BLaER1 (cell line): ENCODE data around the gene KLK14.

Experiments
- H3K27ac ChIP-seq: shearing (Covaris generic); formaldehyde crosslinking; 2 replicates; pipeline ENCODE4 v1.8.1; 2022
- H3K27me3 ChIP-seq: shearing (Covaris generic); formaldehyde crosslinking; 2 replicates; pipeline ENCODE4 v1.8.1; 2022
- H3K36me3 ChIP-seq: shearing (Covaris generic); formaldehyde crosslinking; 2 replicates; pipeline ENCODE4 v1.8.1; 2022
- H3K4me1 ChIP-seq: shearing (Covaris generic); formaldehyde crosslinking; 2 replicates; pipeline ENCODE4 v1.8.1; 2022
- H3K4me2 ChIP-seq: shearing (Covaris generic); formaldehyde crosslinking; 2 replicates; pipeline ENCODE4 v1.8.1; 2022
- H3K4me3 ChIP-seq: shearing (Covaris generic); formaldehyde crosslinking; 2 replicates; pipeline ENCODE4 v1.8.1; 2022
- H3K9ac ChIP-seq: shearing (Covaris generic); formaldehyde crosslinking; 2 replicates; pipeline ENCODE4 v1.8.1; 2022
- H3K9me3 ChIP-seq: shearing (Covaris generic); formaldehyde crosslinking; 2 replicates; pipeline ENCODE4 v1.8.1; 2022
- H4K20me1 ChIP-seq: shearing (Covaris generic); formaldehyde crosslinking; 2 replicates; pipeline ENCODE4 v1.8.1; 2022
- Cebpa-rat ChIP-seq: shearing (Covaris generic); IDR thresholded peaks from 2 replicates; pipeline ENCODE4 v1.8.1; 2022

KLK14 gene

GRCh38 chr19:51123802-51124201 lies 41.1 kb upstream of the KLK14 start:
- TF ChIP-seq Cebpa-rat = no peak
- peaks cover 87% of the 10 kb centered on the region for H3K4me1 ChIP-seq
- H3K36me3 ChIP-seq = no peaks in the 10 kb centered on the region
- H3K27me3 ChIP-seq = no peaks in the 10 kb centered on the region
- H4K20me1 ChIP-seq = no peaks in the 10 kb centered on the region
- peak overlapping the region; percentile 69 for H3K27ac ChIP-seq
- H3K4me2 ChIP-seq = peak overlapping the region; percentile 96
- no peak overlapping the region for H3K4me3 ChIP-seq
- H3K9ac ChIP-seq = 0 out of 2 replicates have a peak overlapping the region, but pooled peaks have one; percentile 37
- H3K9me3 ChIP-seq = no peaks in the 10 kb centered on the region

GRCh38 chr19:51123381-51123800 lies 40.7 kb upstream of the KLK14 start:
- Histone ChIP-seq H3K27ac (peak overlapping the region; percentile 69), H3K27me3 (no peaks in the 10 kb centered on the region), H3K4me1 (peaks cover 82% of the 10 kb centered on the region), H3K36me3 (no peaks in the 10 kb centered on the region), H3K4me3 (no peak overlapping the region), H3K9me3 (no peaks in the 10 kb centered on the region), H4K20me1 (no peaks in the 10 kb centered on the region), H3K4me2 (peak overlapping the region; percentile 96), H3K9ac (0 out of 2 replicates have a peak overlapping the region, but pooled peaks have one; percentile 37)
- no peak for TF ChIP-seq Cebpa-rat

DNA sequence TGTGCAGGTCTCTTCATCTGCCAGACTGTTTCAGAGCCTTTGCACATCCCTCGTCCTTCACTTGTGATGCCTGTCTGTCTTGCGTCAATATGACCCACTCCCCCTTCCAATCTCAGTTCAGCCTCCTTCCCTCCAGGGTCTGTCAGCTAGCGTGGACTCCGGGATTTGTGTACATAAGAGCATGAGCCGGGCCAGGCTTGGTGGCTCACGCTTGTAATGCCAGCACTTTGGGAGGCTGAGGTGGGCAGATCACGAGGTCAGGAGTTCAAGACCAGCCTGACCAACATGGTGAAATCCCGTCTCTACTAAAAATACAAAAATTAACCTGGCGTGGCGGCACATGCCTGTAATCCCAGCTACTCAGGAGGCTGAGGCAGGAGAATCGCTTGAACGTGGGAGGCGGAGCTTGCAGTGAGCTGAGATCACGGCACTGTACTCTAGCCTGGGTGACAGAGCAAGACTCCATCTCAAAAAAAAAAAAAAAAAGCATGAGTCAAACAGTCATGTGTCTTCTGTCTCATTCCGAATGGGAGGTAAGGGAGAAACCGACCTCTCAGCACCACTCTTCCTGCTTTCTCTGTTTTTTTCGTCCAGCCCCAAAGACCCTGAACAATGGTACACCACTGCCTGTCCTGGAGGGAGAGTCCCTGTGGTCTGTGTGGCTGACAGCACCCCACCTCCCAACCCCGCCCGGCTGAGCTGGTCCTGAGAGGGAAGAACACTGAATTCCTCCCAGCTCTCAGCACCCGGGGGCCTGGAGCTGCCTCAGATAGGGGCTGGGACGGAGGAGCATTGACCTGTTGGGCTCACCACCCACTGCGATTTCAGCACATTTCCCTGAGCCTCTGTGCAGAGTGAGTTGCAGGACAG lies 39.7 kb upstream of the KLK14 start:
- TF ChIP-seq Cebpa-rat = no peak
- peaks cover 72% of the 10 kb centered on the region for H3K4me1 ChIP-seq
- no peaks in the 10 kb centered on the region for H3K36me3 ChIP-seq
- peak overlapping the region; percentile 69; the same call in 1 of the 2 replicates for H3K27ac ChIP-seq
- no peaks in the 10 kb centered on the region for H3K9me3 ChIP-seq
- no peak overlapping the region for H3K9ac ChIP-seq
- H4K20me1 ChIP-seq = no peaks in the 10 kb centered on the region
- H3K4me3 ChIP-seq = no peak overlapping the region
- peak overlapping the region; percentile 96 for H3K4me2 ChIP-seq
- H3K27me3 ChIP-seq = no peaks in the 10 kb centered on the region

GRCh38 chr19:51121257-51121656 lies 38.6 kb upstream of the KLK14 start:
- peaks cover 61% of the 10 kb centered on the region for H3K4me1 ChIP-seq
- H3K9me3 ChIP-seq = no peaks in the 10 kb centered on the region
- no peaks in the 10 kb centered on the region for H3K36me3 ChIP-seq
- no peak for TF ChIP-seq Cebpa-rat
- H3K4me2 ChIP-seq = peak overlapping the region; percentile 64
- H3K27ac ChIP-seq = 0 out of 2 replicates have a peak overlapping the region, but pooled peaks have one; percentile 1
- no peak overlapping the region for H3K9ac ChIP-seq
- no peaks in the 10 kb centered on the region for H4K20me1 ChIP-seq
- no peaks in the 10 kb centered on the region for H3K27me3 ChIP-seq
- H3K4me3 ChIP-seq = no peak overlapping the region

DNA sequence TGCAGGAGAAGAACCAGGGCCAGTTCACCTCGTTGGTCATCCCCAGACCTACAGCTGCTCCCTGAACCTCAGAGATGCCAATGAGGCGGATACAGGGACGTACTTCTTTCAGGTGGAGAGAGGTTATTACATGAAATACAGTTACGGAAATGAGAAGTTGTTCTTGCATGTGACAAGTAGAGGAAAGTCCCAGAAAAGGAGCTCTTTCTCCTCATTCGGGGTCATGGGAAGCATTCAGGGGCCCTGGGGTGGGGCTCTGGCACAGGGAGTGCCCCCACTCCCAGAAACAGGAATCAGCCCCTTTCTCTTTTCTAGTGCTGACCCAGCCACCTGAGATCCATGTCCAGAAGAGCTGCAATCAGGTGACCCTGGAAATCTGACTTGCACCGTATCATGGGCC lies 37.5 kb upstream of the KLK14 start:
- no peak overlapping the region for H3K4me3 ChIP-seq
- no peaks in the 10 kb centered on the region for H3K27me3 ChIP-seq
- TF ChIP-seq Cebpa-rat = no peak
- no peak overlapping the region for H3K27ac ChIP-seq
- H3K9ac ChIP-seq = no peak overlapping the region
- H3K4me1 ChIP-seq = peaks cover 50% of the 10 kb centered on the region
- H3K4me2 ChIP-seq = no peak overlapping the region
- H4K20me1 ChIP-seq = no peaks in the 10 kb centered on the region
- no peaks in the 10 kb centered on the region for H3K9me3 ChIP-seq
- no peaks in the 10 kb centered on the region for H3K36me3 ChIP-seq

DNA sequence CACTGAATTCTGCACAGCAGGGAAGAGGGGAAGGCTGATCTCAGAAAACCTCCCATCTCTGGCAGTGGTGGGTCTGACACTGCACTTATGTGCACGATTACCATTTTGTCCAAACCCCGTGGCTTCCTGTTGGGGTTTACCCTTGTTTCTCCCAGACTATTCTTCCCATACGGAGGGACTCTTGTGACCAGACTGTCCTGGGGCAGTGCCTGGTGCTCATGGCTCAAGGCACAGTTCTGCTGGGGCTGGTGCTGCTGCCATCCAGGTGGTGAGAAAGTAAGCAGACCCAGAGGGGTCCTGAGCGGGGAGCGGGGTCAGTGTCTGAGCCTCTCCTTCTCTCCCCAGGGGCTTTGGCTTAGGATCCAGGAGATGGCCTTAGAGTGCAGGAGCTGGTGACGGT lies 36.9 kb upstream of the KLK14 start:
- no peak for TF ChIP-seq Cebpa-rat
- Histone ChIP-seq H3K4me1 (peaks cover 45% of the 10 kb centered on the region), H3K9ac (0 out of 2 replicates have a peak overlapping the region, but pooled peaks have one; percentile 34), H3K27ac (no peak overlapping the region), H3K36me3 (no peaks in the 10 kb centered on the region), H3K27me3 (no peaks in the 10 kb centered on the region), H3K9me3 (no peaks in the 10 kb centered on the region), H4K20me1 (no peaks in the 10 kb centered on the region), H3K4me2 (no peak overlapping the region), H3K4me3 (no peak overlapping the region)

DNA sequence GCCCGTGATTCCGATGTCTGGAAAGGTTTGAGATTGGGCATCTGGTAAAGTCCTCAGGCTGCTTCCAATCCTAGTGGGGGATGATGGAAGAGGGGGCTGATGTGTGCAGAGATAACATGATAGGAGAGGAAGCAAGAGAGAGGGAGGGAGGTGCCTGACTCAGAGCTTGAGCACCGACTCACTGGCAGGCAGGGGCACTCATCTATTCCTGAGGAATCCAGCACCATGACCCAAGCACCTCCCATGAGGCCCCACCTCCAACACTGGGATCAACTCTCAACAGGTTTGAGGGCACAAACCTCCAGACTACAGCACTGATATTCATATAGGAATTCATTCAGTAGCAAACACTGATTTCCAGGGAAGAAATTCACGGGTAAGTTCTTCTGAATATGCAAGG lies 36.4 kb upstream of the KLK14 start:
- Histone ChIP-seq H3K4me3 (no peak overlapping the region), H4K20me1 (no peaks in the 10 kb centered on the region), H3K27ac (no peak overlapping the region), H3K9ac (no peak overlapping the region), H3K4me1 (peaks cover 40% of the 10 kb centered on the region), H3K36me3 (no peaks in the 10 kb centered on the region), H3K4me2 (no peak overlapping the region), H3K27me3 (no peaks in the 10 kb centered on the region), H3K9me3 (no peaks in the 10 kb centered on the region)
- TF ChIP-seq Cebpa-rat = no peak

- H3K9me3 ChIP-seq = no peaks in the 10 kb centered on the region
- H3K36me3 ChIP-seq = no peaks in the 10 kb centered on the region
- H3K4me3 ChIP-seq = no peak overlapping the region
- H3K9ac ChIP-seq = no peak overlapping the region
- H3K27me3 ChIP-seq = no peaks in the 10 kb centered on the region
- H3K27ac ChIP-seq = no peak overlapping the region
- no peak overlapping the region for H3K4me2 ChIP-seq
- no peaks in the 10 kb centered on the region for H4K20me1 ChIP-seq
- TF ChIP-seq Cebpa-rat = no peak
- peaks cover 24% of the 10 kb centered on the region for H3K4me1 ChIP-seq
Observed at GRCh38 chr19:51116736-51117286, 34.1 kb upstream of the KLK14 start.

GRCh38 chr19:51114087-51114729 lies 31.5 kb upstream of the KLK14 start:
- H3K9ac ChIP-seq = no peak overlapping the region
- H3K9me3 ChIP-seq = no peaks in the 10 kb centered on the region
- H4K20me1 ChIP-seq = no peaks in the 10 kb centered on the region
- no peak for TF ChIP-seq Cebpa-rat
- H3K4me1 ChIP-seq = peaks cover 9% of the 10 kb centered on the region
- H3K4me3 ChIP-seq = no peak overlapping the region
- H3K4me2 ChIP-seq = no peak overlapping the region
- H3K36me3 ChIP-seq = no peaks in the 10 kb centered on the region
- H3K27ac ChIP-seq = no peak overlapping the region
- no peaks in the 10 kb centered on the region for H3K27me3 ChIP-seq

DNA sequence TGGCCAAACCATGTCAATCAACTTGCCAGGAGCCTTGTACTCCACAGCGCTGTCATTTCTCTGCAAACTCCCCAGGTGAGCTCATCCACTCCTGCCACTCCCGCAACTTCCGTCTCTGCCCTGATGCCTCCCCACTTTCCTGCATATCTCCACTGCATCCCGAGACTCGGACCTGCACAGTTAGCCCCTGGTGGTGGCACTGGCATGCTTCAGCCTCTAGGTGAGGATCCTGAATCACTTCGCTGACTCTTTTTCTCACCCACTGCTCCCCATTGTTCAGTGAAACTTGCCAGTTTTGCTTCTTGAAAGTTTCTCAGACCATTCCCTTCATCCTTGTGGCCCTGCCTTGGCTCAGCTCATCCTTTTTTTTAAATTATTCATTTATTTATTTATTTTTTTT lies 28.9 kb upstream of the KLK14 start:
- no peak overlapping the region for H3K4me3 ChIP-seq
- no peaks in the 10 kb centered on the region for H3K36me3 ChIP-seq
- H3K9me3 ChIP-seq = no peaks in the 10 kb centered on the region
- H3K27ac ChIP-seq = no peak overlapping the region
- H4K20me1 ChIP-seq = no peaks in the 10 kb centered on the region
- no peak overlapping the region for H3K4me2 ChIP-seq
- peaks cover 26% of the 10 kb centered on the region for H3K4me1 ChIP-seq
- TF ChIP-seq Cebpa-rat = no peak
- H3K9ac ChIP-seq = no peak overlapping the region
- H3K27me3 ChIP-seq = no peaks in the 10 kb centered on the region
